HG03432 (cell line): Measurements from ENCODE around the gene ZNF280B.
A peak's percentile ranks its signal among the peaks of the same experiment; 100 is the strongest.
"Not testable (repeated sequence)": the region's sequence is repeated elsewhere in the genome, so short reads cannot be mapped to it uniquely, and the experiment has no call there.

Experiments
- ATAC-seq: cut with Tn5 transposase; IDR thresholded peaks from one replicate; pipeline ENCODE4 v1.9.1; 2021; ENCODE audit warnings: mild to moderate bottlenecking, moderate library complexity; ENCODE audit not compliant: unreplicated experiment

The ZNF280B gene

DNA sequence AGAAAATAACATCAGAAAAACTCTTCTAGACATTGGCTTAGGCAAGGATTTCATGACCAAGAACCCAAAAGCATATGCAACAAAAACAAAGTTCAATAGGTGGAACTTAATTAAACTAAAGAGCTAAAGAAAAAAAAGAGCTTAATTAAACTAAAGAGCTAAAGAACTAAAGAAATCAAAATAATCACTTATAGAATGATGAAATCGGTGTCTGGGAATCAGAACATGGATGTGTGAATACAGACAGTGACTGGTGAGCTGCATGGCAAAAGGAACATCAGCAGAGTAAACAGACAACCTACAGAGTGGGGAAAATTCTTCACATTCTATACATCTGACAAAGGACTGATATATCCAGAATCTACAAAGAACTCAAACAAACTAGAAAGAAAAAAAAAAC, 41.4 kb downstream of the ZNF280B start:
- ATAC-seq = no peak

DNA sequence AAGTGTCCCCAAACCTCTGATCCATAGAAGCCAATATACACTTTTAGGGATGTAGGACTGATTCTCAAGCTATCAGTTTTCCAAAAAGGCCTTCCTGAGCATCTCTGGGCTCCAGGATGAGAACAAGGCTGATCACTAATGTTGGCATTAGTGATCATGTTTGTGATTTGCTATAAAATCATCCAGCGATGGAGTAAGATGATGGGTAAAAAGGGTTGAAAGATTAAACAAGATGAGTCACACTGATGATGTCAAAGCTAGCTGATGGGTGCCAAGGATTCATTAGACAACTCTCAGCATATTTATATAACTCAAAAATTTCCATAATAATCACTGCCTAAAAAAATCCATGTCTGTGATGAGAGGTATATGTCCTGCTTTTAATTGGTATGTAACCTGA, 42.8 kb downstream of the ZNF280B start:
- no peak for ATAC-seq

DNA sequence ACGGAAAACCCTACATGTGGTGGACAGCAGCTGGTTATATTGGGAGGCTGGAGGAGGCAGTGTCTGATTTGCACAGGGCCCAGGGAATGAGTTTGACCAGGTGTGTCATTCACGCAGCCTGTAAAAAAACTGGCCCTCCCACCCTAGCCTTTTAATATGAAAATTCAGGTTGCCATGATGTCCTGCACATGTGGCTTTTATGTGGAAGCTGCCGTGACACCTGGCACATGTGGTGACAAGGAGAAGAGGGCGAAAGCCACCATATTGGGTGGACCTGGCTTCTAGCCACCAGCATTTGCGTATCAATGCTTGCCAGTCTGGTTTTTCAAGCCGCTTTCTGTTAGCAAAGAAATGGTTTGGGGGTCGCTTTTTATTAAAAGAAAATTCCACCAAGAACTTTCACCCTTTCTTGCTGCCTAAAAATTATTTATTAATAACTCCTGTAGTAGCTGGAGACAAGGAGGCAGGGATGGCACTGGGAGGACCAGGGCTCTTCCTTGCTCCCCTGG, 43.4 kb downstream of the ZNF280B start:
- no peak for ATAC-seq

DNA sequence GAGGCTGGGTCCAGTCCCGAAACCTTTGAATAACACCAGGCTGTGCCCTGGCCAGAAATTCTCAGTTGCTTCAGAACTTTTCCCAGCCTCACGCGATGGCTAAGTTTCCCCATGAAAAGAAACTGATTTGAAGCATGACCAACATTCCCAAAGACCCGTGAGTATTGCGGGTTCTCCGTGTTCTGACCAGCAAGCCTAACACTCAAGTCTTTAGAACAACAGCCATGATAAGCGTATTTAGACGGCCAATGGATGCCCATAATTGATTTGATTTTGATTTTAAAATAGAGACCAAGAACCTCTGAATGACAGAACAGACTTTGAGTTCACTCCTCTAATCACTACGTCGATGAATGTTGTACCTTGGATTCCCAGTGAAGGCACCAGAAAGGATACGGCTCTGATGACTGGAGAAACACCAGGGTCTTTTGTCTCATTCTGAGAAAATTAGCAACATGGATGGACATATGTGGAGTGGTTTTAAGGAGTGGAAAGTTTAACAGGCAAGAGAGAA, 43.9 kb downstream of the ZNF280B start:
- ATAC-seq = no peak

DNA sequence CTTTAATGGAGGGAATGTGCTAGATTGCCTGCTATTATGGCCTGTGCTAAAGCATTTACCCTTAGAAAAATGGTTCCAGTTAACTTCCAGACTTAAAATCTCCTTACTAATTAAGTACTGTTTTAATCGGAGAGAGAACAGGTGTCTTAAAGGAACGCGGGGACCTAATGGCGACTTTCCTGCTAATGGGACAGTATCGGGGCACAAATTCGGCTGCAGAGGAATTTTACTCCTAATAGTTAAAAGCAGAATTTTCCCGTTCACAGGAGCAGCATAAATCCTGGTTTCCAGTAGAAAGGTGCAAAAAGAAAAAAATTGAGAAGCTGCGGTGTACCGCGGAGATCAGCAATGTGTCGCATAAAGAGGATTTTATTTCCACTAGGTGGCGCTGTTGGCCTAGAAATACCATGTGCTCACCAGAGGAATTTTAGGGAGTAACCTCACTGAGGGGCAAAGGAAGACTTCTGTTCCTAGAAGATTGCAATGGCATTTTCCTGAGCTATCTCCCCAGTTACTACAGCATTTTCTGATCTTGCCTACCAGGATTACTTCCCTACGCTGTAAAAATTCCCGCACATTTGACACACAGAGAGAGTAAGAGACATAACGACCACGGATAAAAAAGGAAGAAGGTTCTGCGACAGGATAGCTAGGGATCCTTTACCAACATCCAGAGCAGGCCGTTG, 44.5 kb downstream of the ZNF280B start:
- ATAC-seq = no peak

DNA sequence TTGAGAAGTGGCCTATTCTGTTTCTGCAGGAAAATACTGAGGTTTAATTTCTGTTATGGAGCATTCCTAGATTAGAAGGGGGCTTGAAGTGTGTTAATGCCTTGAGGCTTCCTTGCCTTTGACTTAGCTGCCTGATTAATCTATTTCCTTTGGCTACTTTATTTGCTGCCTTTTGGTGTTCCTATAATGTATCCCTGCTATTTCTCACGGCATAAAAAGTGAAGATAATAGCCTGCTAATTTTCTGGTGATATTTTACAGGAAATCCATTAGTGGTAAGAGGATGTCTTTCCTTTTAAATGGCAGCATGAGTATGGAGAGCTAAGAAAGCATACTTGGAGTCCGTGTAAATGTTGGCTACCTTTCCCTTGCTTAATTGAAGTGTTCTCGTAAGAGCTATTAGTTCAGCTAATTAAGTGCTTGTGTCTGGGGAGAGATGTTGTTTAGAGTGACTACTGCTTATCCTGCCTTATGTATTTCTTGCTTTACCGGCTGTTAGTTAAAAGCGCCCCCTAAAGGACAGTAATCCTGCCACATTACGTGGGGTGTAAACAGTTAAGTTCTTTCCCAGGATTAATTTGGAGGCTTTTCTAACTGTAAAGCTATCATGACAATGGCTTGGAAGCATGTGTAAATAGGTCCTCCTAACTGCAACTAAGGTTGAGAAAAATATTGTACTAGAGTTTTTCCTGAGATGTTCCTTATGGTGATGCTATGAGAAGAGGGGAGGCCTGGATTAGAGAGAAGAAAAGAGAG, 45.6 kb downstream of the ZNF280B start:
- ATAC-seq = no peak

DNA sequence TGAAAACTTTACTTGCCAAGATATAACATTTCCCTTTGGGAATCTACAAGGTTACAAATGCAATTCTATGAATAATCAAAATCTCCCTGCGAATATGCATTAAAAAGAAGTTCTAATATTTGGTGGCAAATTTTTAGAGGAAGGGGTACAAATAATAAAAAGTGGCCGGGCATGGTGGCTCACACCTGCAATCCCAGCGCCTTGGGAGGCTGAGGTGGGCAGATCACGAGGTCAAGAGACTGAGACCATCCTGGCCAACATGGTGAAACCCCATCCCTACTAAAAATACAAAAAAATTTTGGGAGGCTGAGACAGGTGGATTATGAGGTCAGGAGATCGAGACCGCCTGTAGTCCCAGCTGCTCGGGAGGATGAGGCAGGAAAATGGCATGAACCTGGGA, 47.0 kb downstream of the ZNF280B start:
- no peak for ATAC-seq

DNA sequence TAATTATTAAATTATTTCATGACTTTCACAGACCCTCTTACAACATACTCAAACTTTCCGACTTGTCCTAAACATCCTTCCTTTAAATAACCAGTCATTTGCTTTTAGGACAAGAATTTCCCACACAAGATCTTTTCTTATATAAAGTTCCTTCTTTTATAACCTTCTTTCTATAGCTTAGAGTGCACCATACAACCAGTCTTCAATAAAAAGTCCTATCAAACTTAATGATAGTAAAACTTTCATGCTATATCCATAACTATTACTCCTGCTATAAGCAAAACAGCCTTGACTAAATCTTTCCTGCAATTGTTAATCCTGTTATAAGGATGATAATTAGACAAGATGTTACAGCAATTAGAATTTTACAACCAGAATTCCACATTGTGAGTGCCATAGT, 47.4 kb downstream of the ZNF280B start:
- no peak for ATAC-seq

DNA sequence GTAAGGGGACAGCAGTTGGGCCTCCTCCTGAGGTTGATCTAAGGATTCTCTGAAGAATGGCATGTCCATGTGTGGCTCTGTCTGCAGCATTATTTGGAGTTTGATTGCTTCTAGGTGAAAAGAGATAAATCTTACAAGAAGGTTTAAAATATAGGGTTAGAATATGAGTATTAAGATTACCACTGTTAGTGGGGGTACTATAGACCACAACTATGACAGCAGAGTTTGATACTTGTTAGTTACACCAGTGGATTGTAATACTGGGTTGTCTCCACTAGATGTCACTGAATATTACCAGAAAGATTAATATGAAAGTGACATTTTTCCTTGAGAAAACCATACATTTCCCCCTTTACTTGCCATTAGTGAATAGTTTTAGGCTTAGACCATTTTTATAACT, 47.9 kb downstream of the ZNF280B start:
- ATAC-seq = no peak

DNA sequence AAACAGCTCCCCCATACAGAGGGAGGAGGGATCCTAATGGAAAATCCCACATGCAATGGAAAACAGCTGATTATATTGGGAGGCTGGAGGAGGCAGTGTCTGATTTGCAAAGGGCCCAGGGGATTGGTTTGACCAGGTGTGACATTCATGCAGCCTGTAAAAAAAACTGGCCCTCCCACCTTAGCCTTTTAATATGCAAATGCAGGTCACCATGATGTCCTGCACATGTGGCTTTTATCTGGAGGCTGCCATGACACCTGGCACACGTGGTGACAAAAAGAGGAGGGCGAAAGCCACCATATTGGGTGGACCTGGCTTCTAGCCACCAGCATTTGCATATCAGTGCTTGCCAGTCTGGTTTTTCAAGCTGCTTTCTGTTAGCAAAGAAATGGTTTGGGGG, 48.5 kb downstream of the ZNF280B start:
- ATAC-seq = no peak

DNA sequence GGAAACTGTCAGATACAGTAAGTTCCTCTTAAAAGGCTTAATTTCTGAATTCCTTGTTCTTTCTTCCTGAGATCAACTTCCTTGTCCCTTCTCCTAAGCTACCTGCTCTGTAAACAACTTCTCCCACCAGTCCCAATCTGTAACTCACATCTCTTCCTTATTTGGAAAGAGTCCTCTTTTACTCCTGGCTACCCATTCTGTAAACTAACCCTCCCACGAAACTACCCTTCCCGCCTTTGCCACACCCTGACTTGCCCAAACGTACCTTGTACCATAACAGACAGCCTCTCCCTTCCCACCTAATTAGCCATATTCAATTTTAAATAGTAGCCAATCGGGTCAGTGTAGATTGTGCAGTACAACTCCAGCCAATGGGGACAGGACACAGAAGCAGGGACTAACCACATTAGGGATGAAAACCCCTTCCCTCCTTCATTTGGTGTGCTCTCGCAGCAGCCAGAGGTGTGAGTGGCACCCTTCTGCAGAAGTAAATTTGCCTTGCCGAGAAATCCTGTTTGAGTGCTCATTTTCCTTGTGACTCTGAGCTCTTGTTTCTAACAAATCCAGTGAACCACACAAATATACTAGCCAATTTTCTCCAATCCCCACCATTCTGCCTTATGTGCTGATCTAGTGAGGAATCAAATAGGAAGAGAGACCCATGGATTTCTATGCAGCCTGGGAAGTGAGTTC, 49.5 kb downstream of the ZNF280B start:
- no peak for ATAC-seq

DNA sequence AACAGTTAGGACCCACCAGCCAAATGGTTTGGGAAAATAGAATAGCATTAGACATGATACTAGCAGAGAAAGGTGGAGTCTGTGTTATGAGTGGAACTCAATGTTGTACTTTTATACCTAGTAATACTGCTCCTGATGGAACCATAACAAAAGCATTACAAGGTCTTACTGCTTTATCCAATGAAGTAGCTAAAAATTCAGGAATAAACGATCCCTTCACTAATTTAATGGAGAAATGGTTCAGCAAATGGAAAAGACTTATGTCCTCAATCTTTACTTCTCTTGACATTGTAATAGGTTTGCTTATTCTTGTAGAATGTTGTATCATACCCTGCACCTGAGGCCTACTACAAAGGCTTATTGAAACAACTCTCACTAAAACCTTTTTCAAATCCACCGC, 50.2 kb downstream of the ZNF280B start:
- no peak for ATAC-seq

DNA sequence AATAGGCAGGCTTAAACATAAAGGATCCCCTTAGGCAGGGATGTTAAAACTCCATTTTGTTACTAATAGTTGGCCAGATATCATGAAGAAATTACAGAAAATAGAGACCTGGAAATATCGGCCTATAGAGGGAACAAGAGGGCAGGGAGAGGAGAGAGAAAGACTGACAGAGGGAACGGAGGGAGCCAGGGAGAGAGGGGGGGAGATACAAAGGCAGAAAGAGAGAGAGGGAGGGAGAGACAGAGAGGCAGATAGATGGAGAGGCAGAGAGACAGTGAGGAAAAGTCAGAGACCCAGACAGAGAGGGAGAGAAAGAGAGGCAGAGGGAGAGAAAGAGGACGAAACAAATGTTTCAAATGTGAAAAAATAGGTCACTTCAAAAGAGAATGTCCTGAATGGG, 53.5 kb downstream of the ZNF280B start:
- no peak for ATAC-seq

DNA sequence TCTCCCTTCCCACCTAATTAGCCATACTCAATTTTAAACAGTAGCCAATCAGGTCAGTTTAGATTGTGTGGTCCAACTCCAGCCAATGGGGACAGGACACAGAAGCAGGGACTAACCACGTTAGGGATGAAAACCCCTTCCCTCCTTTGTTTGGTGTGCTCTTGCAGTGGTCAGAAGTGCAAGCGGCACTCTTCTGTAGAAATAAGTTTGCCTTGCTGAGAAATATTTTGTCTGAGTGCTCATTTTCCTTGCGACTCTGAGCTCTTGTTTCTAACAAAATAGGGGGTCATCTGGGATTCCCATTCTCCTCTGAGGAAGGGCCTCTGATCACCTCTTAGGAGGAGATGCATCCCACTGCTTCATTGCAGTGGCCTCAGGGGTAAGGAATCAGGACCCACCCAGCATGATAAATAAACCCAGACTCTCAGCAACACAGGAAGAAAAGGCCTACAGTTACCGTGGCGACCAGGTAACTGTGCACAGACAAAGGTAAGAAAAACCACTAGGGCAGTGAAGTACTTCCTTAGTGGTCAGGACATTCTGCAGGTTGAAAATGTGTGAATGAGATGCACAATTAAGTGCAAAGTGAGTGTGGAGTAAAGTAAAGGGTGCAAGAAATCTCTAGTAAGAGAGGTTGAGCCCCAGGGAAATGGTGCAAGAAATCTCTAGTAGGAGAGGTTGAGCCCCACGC, 55.4 kb downstream of the ZNF280B start:
- no peak for ATAC-seq

DNA sequence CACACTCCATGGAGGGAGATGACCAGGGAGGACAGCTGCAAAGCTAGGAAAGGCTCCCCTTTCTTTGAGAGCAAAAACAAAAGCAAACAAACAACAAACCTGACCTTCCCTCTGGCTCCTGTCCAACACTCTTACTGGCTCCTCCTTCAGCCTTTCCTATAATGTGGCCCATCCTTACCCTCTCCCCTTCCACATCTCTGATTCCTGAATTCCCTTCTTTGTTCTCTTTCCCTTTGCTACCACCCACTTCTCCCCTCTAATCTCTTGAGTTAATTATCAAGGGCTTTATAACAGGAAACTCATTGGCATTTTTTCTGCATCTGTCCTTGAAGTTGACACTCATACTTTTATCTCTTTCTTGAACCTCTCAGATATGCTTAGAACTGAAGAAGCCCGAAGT, 56.3 kb downstream of the ZNF280B start:
- ATAC-seq = no peak

DNA sequence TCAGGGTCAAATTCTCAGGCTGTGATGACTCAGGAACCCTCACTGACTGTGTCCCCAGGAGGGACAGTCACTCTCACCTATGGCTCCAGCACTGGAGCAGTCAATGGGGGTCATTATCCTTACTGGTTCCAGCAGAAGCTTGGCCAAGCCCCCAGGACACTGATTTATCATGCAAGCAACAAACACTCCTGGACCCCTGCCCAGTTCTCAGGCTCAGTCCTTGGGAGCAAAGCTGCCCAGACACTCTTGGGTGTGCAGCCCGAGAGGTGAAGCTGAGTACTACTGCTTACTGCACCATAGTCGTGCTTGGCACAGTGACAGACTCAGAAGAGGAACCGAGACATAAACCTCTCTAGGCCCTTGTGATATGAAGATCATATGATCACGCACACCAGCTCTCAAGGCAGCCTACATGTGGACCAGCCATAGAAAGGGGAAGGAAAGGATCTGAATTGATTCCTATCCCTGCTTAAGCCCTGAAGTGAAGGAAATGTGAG, 58.2 kb downstream of the ZNF280B start:
- peak; percentile 93 for ATAC-seq

DNA sequence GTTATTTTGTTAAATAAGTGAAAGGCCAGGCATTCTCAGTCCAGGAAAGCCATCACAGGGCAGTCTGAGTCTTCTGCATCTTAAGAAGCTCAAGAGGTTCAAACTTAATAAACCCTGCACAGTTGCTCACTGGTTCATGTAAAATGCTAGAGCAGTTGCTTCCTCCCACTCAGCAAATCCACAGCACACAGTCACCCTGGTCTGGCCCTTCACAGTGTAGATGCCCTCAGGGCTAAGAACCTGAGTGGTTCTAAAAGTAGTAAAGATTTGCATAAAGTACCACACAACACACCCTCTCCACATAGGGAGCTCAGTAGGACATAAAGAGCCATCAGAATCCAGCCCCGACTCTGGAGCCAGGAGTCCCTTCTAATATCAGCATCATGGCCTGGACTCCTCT, 58.7 kb downstream of the ZNF280B start:
- ATAC-seq = no peak

DNA sequence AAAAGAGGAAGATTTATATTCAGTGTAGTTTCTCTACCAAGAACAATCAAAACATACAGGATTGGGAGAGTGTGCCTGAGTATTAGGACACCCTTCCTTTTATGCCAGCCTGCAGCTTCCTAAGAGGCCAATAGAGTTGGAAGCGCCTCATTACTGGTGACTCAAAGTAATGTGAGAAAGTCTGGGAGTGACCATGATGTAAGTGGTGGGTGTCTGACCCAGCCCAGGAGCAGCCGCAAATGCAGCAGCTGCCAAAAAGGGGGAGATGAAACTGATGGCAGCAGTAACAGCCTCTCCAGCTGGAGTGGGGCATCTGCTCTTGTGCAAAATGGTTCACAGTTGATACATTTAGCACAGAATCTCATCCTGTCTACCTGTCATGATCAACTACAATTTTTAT, 62.0 kb downstream of the ZNF280B start:
- ATAC-seq = no peak

DNA sequence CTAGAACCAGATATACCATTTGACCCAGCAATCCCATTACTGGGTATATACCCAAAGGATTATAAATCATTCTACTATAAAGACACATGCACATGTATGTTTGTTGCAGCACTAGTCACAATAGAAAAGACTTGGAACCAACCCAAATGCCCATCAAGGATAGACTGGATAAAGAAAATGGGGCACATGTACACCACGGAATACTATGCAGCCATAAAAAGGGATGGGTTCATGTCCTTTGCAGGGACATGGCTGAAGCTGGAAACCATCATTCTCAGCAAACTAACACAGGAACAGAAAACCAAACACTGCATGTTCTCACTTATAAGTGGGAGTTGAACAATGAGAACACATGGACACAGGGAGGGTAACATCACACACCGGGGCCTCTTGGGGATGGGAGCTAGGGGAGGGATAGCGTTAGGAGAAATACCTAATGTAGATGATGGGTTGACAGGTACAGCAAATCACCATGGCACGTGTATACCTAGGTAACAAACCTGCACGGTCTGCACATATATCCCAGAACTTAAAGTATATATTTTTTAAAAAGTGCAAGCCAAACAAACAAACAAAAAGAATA, 64.4 kb downstream of the ZNF280B start:
- not testable (repeated sequence) for ATAC-seq

DNA sequence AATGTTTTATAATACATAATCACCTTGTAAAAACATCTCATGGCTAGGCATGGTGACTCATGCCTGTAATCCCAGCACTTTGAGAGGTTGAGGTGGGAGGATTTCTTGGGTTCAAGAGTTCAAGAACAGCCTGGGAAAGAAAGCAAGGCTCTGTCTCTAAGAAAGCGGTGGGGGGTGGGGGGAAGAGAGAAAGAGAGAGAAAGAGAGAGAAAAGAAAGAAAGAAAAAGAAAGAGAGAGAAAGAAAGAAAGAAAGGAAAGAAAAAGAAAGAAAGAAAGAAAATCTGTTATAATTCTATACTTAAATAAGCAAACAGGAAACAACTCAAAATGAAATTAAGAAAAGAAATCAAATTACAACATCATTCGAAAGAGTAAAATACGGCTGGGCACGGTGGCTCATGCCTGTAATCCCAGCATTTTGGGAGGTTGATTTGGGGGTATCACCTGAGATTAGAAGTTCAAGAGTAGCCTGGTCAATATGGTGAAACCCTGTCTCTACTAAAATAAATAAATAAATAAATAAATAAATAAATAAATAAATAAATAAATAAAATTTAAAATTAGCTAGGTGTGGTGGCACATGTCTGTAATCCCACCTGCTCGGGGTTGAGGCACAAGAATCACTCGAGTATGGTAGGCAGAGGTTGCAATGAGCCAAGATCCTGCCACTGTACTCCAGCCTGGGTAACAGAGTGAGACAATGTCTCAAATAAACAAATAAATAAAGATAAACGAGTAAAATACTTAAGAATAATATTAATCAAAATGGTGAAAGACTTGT, 65.4 kb downstream of the ZNF280B start:
- no peak for ATAC-seq
